ENCODE data around the gene ANKLE1.
A peak's percentile ranks its signal among the peaks of the same experiment; 100 is the strongest.

The ANKLE1 gene

GRCh38 chr19:17259934-17260333 lies 21.8 kb upstream of the ANKLE1 start:
- Histone ChIP-seq H3F3A (ENCODE audit: low read depth) (no peaks in the 10 kb centered on the region), H3K4me1 (ENCODE audit: insufficient read depth, low read length, poor library complexity, severe bottlenecking) (peaks cover 6% of the 10 kb centered on the region), H3K4me3 (ENCODE audit: low read length, poor library complexity, severe bottlenecking) (no peak overlapping the region), H3K79me2 (ENCODE audit: insufficient read depth, low read length) (no peaks in the 10 kb centered on the region), H3K9me2 (replicated peaks; ENCODE audit: low read depth, low read length) (no peaks in the 10 kb centered on the region), H3K4me2 (ENCODE audit: low read depth, low read length, poor library complexity, severe bottlenecking) (no peak overlapping the region), H3K36me3 (ENCODE audit: insufficient read depth, low read length) (no peaks in the 10 kb centered on the region), H4K20me1 (ENCODE audit: insufficient read depth, low read length, poor library complexity, severe bottlenecking) (no peaks in the 10 kb centered on the region), H2AFZ (ENCODE audit: low read length) (no peak overlapping the region), H3K9me3 (ENCODE audit: insufficient read depth, low read depth, low read length) (peaks cover 4% of the 10 kb centered on the region; the same call in 1 of the 2 replicates), H3K27me3 (ENCODE audit: insufficient read depth, low read length, poor library complexity, severe bottlenecking) (no peaks in the 10 kb centered on the region), H3K9ac (ENCODE audit: low read depth, low read length, poor library complexity, severe bottlenecking) (no peak overlapping the region)
- no peak for TF ChIP-seq CTCF (conservative IDR thresholded peaks at IDR 0.05; ENCODE audit: low read length)
- no peak for TF ChIP-seq EZH2phosphoT487 (IDR thresholded peaks at IDR 0.05; ENCODE audit: borderline replicate concordance)

GRCh38 chr19:17260842-17261325 lies 20.8 kb upstream of the ANKLE1 start:
- TF ChIP-seq EZH2phosphoT487 (IDR thresholded peaks at IDR 0.05; ENCODE audit: borderline replicate concordance) (no peak), CTCF (conservative IDR thresholded peaks at IDR 0.05; ENCODE audit: low read length) (peak; percentile 87)
- Histone ChIP-seq H3K36me3 (ENCODE audit: insufficient read depth, low read length) (no peaks in the 10 kb centered on the region), H3K9me2 (replicated peaks; ENCODE audit: low read depth, low read length) (no peaks in the 10 kb centered on the region), H3K4me3 (ENCODE audit: low read length, poor library complexity, severe bottlenecking) (no peak overlapping the region), H2AFZ (ENCODE audit: low read length) (peak overlapping the region; percentile 87), H4K20me1 (ENCODE audit: insufficient read depth, low read length, poor library complexity, severe bottlenecking) (no peaks in the 10 kb centered on the region), H3K9me3 (ENCODE audit: insufficient read depth, low read depth, low read length) (peaks cover 4% of the 10 kb centered on the region; the same call in 1 of the 2 replicates), H3K9ac (ENCODE audit: low read depth, low read length, poor library complexity, severe bottlenecking) (peak overlapping the region; percentile 46), H3K79me2 (ENCODE audit: insufficient read depth, low read length) (no peaks in the 10 kb centered on the region), H3K4me1 (ENCODE audit: insufficient read depth, low read length, poor library complexity, severe bottlenecking) (peaks cover 8% of the 10 kb centered on the region), H3K27me3 (ENCODE audit: insufficient read depth, low read length, poor library complexity, severe bottlenecking) (no peaks in the 10 kb centered on the region), H3F3A (ENCODE audit: low read depth) (no peaks in the 10 kb centered on the region), H3K4me2 (ENCODE audit: low read depth, low read length, poor library complexity, severe bottlenecking) (peak overlapping the region; percentile 26)

GRCh38 chr19:17262557-17262956 lies 19.1 kb upstream of the ANKLE1 start:
- Histone ChIP-seq H3K4me2 (ENCODE audit: low read depth, low read length, poor library complexity, severe bottlenecking) (no peak overlapping the region), H4K20me1 (ENCODE audit: insufficient read depth, low read length, poor library complexity, severe bottlenecking) (no peaks in the 10 kb centered on the region), H2AFZ (ENCODE audit: low read length) (no peak overlapping the region), H3K4me3 (ENCODE audit: low read length, poor library complexity, severe bottlenecking) (no peak overlapping the region), H3K27me3 (ENCODE audit: insufficient read depth, low read length, poor library complexity, severe bottlenecking) (no peaks in the 10 kb centered on the region), H3K4me1 (ENCODE audit: insufficient read depth, low read length, poor library complexity, severe bottlenecking) (peaks cover 8% of the 10 kb centered on the region), H3K9ac (ENCODE audit: low read depth, low read length, poor library complexity, severe bottlenecking) (no peak overlapping the region), H3F3A (ENCODE audit: low read depth) (no peaks in the 10 kb centered on the region), H3K9me3 (ENCODE audit: insufficient read depth, low read depth, low read length) (peaks cover 4% of the 10 kb centered on the region; the same call in 1 of the 2 replicates), H3K79me2 (ENCODE audit: insufficient read depth, low read length) (peaks cover 3% of the 10 kb centered on the region), H3K9me2 (replicated peaks; ENCODE audit: low read depth, low read length) (no peaks in the 10 kb centered on the region), H3K36me3 (ENCODE audit: insufficient read depth, low read length) (no peaks in the 10 kb centered on the region)
- no peak for TF ChIP-seq EZH2phosphoT487 (IDR thresholded peaks at IDR 0.05; ENCODE audit: borderline replicate concordance)
- TF ChIP-seq CTCF (conservative IDR thresholded peaks at IDR 0.05; ENCODE audit: low read length) = no peak
